NB4 (cell line): ENCODE data around the gene COX6B2.

ENCODE experiments used
- MYC ChIP-seq: IDR thresholded peaks from 2 replicates; pipeline ENCODE4 v1.6.1; 2011; ENCODE audit warnings: low read depth, low read length
- POLR2A ChIP-seq: IDR thresholded peaks from 2 replicates; pipeline ENCODE4 v1.6.1; 2011; ENCODE audit warnings: mild to moderate bottlenecking; ENCODE audit not compliant: insufficient read length; ENCODE audit errors: extremely low read depth
- TF ChIP-seq, protein P1 (sequence below): IDR thresholded peaks from 2 replicates; pipeline ENCODE4 v1.6.1; 2011; ENCODE audit warnings: low read depth, low read length
- TF ChIP-seq, protein P2 (sequence below): IDR thresholded peaks from one replicate; pipeline ENCODE4 v1.5.1; 2012; ENCODE audit warnings: low read depth, low read length

DNA sequence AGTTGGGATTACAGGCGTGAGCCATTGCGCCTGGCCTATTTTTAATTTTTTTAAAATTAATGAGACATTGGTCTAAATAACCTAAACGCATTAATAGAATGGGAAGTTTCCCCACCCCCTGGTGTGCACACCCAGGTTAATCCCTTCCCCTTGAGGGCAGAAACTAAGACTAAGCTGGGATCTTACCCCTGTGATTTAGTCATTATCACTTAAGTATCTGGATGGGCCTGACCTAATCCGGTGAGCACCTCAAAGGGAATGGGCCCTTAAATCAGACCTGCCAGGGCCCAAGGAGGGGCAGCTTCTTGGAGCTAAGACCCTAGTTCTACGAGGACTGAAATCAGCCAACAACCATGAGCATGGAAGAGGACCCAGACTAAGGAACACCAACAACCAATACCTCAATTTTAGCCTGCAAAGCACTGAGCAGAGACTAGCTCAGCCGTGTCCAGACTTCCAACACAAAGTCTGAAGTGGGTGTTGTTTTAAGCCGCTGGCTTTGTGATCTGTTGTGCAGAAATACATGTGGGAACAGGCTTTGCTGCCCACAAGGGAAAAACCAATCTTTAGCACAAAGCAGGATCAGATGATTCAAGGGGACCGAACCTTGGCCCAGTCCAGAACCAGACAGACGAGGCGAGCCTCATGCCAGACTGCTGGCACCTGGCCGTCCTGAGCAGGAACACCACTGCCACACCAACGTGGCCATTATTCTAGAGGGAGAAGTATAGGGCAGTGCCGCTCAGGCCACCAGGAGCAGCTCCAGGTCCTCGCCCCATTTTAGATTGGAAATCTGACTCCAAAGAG lies 46.0 kb upstream of the COX6B2 start:
- TF ChIP-seq, protein P1, sequence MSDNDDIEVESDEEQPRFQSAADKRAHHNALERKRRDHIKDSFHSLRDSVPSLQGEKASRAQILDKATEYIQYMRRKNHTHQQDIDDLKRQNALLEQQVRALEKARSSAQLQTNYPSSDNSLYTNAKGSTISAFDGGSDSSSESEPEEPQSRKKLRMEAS = no peak
- TF ChIP-seq POLR2A = no peak
- TF ChIP-seq, protein P2, sequence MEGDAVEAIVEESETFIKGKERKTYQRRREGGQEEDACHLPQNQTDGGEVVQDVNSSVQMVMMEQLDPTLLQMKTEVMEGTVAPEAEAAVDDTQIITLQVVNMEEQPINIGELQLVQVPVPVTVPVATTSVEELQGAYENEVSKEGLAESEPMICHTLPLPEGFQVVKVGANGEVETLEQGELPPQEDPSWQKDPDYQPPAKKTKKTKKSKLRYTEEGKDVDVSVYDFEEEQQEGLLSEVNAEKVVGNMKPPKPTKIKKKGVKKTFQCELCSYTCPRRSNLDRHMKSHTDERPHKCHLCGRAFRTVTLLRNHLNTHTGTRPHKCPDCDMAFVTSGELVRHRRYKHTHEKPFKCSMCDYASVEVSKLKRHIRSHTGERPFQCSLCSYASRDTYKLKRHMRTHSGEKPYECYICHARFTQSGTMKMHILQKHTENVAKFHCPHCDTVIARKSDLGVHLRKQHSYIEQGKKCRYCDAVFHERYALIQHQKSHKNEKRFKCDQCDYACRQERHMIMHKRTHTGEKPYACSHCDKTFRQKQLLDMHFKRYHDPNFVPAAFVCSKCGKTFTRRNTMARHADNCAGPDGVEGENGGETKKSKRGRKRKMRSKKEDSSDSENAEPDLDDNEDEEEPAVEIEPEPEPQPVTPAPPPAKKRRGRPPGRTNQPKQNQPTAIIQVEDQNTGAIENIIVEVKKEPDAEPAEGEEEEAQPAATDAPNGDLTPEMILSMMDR = no peak
- no peak for TF ChIP-seq MYC
